ENCODE results near the gene RALY. TPM values are rescaled to one million over a fixed set of nuclear protein-coding genes. Genes with fewer than 3 reads are reported as not detected.

RALY gene
- total and polyA plus RNA-seq, 10 of the 15 experiments (the other 5 are each of a cell fraction or from before 2014, with no cell fraction given), result 1.2 to 246 (median 137) TPM

GRCh38 chr20:33993576-33994221 lies at the start of gene RALY (continued):
- no peak for TF ChIP-seq IRF3 (IDR thresholded peaks at IDR 0.05)
- no peak for TF ChIP-seq MLLT1 (IDR thresholded peaks at IDR 0.05)
- no peak for TF ChIP-seq YBX1 (IDR thresholded peaks at IDR 0.05)
- peak; percentile 91; the same call in 1 of the 2 replicates for TF ChIP-seq RB1 (IDR thresholded peaks at IDR 0.05; ENCODE audit: borderline replicate concordance)
- TF ChIP-seq SP1 (IDR thresholded peaks at IDR 0.05; ENCODE audit: low read depth, low read length), result no peak
- no peak for TF ChIP-seq KDM1A (IDR thresholded peaks at IDR 0.05; ENCODE audit: borderline replicate concordance)
- no peak for TF ChIP-seq NBN (IDR thresholded peaks at IDR 0.05)
- no peak; the same call in 1 of the 2 replicates for TF ChIP-seq YY1 (IDR thresholded peaks at IDR 0.05; ENCODE audit: low read depth, low read length)
- 0 out of 2 replicates have a peak, but pooled peaks have one; percentile 14 for TF ChIP-seq TBL1XR1 (IDR thresholded peaks at IDR 0.05; ENCODE audit: low read depth, low read length)
- no peak for TF ChIP-seq MYC (IDR thresholded peaks at IDR 0.05; ENCODE audit: insufficient read depth, insufficient read length, insufficient replicate concordance, low read length, severe bottlenecking)
- TF ChIP-seq SIN3A (IDR thresholded peaks at IDR 0.05; ENCODE audit: low read depth, low read length), result no peak; the same call in 1 of the 2 replicates
- peak; percentile 58; the same call in 1 of the 2 replicates for TF ChIP-seq ASH2L (IDR thresholded peaks at IDR 0.05; ENCODE audit: borderline replicate concordance, low read depth)
- no peak for TF ChIP-seq BCL11A (IDR thresholded peaks at IDR 0.05; ENCODE audit: low read depth, low read length)
- peak; percentile 94 for TF ChIP-seq POU2F2 (IDR thresholded peaks at IDR 0.05; ENCODE audit: borderline replicate concordance, low read depth, low read length)
- no peak for TF ChIP-seq PRDM15 (CRISPR knock-in tag; IDR thresholded peaks at IDR 0.05)
- no peak for TF ChIP-seq EZH2 (IDR thresholded peaks at IDR 0.05; ENCODE audit: borderline replicate concordance, control insufficient read depth, low read depth, low read length)
- peak; percentile 9; the same call in 1 of the 2 replicates for TF ChIP-seq CREM (IDR thresholded peaks at IDR 0.05; ENCODE audit: low read depth)
- 0 out of 2 replicates have a peak, but pooled peaks have one; percentile 49 for TF ChIP-seq REST (IDR thresholded peaks at IDR 0.05; ENCODE audit: low read depth, low read length)

Measured in GM12878 (cell line).